ENCODE data around the gene CTNNA3. TPM values are rescaled to one million over a fixed set of nuclear protein-coding genes. Genes with fewer than 3 reads are reported as not detected.

CTNNA3 gene
- total RNA-seq, 1 experiment from 2014 or later = 0.85 TPM

DNA sequence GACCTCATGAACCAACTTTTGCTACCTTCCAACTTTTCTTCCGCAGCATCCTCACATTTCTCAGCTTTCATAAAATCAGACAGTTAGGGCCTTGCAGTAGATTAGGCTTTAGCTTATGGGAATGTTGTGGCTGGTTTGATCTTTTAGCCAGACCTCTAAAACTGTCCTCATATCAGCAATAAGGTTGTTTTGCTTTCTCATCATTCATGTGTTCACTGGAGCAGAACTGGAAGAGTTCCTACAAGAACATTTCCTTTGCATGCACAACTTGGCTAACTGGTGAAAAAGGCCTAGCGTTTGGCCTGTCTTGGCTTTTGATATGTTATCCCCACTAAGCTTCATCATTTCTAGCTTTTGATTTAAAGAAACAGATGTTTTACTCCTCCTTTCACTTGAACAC, 900.1 kb downstream of the CTNNA3 start:
- Histone ChIP-seq H3K27ac (ENCODE audit: low read length) (no peak overlapping the region), H3K27me3 (ENCODE audit: control insufficient read depth, insufficient read depth, low read length) (no peaks in the 10 kb centered on the region), H3K36me3 (ENCODE audit: control insufficient read depth, insufficient read depth, low read length) (no peaks in the 10 kb centered on the region), H3K4me3 (ENCODE audit: low read depth in 2 of 2, low read length in 2 of 2) (no peak overlapping the region), H3K9me3 (ENCODE audit: control insufficient read depth, insufficient read depth, low read depth, low read length) (peaks cover 3% of the 10 kb centered on the region; the same call in 1 of the 2 replicates), H3K4me1 (ENCODE audit: control insufficient read depth, insufficient read depth, low read length) (no peaks in the 10 kb centered on the region)
- no peak for ATAC-seq
- ChIA-PET POLR2A (no interaction called here), CTCF (no interaction called here)
- intact Hi-C loops (cut with micrococcal nuclease; ENCODE audit: unreplicated experiment) (no loop called here), in situ Hi-C loops (cut with HindIII; ENCODE audit: low pct_unique_long_range_greater_than_20kb, low sequenced_read_pairs) (no loop called here)
- no peak for DNase-seq (ENCODE audit: low read depth, low spot score)
- TF ChIP-seq CTCF (IDR thresholded peaks at IDR 0.05) = no peak
- TF ChIP-seq SIN3A (IDR thresholded peaks at IDR 0.05; ENCODE audit: borderline replicate concordance, insufficient read depth, low read depth, low read length) = no peak
- TF ChIP-seq POLR2AphosphoS5 (IDR thresholded peaks at IDR 0.05; ENCODE audit: low read depth, low read length) = no peak
- TF ChIP-seq TCF7L2 (IDR thresholded peaks at IDR 0.05; ENCODE audit: low read depth, low read length) = no peak
- no peak for TF ChIP-seq REST (IDR thresholded peaks at IDR 0.05; ENCODE audit: insufficient read depth in 1 of 2, low read depth in 2 of 2, low read length in 1 of 2)
- no TSS peak for BruUV-seq (replicated peaks)

- ChIA-PET POLR2A (no interaction called here), CTCF (no interaction called here)
- no peak for TF ChIP-seq TCF7L2 (IDR thresholded peaks at IDR 0.05; ENCODE audit: low read depth, low read length)
- TF ChIP-seq REST (IDR thresholded peaks at IDR 0.05; ENCODE audit: insufficient read depth in 1 of 2, low read depth in 2 of 2, low read length in 1 of 2) = no peak
- TF ChIP-seq CTCF (IDR thresholded peaks at IDR 0.05) = no peak
- TF ChIP-seq SIN3A (IDR thresholded peaks at IDR 0.05; ENCODE audit: borderline replicate concordance, insufficient read depth, low read depth, low read length) = no peak
- TF ChIP-seq POLR2AphosphoS5 (IDR thresholded peaks at IDR 0.05; ENCODE audit: low read depth, low read length) = no peak
- intact Hi-C loops (cut with micrococcal nuclease; ENCODE audit: unreplicated experiment) = no loop called here
- no peak overlapping the region for H3K4me3 ChIP-seq (ENCODE audit: low read depth in 2 of 2, low read length in 2 of 2)
- peaks cover 3% of the 10 kb centered on the region; the same call in 1 of the 2 replicates for H3K9me3 ChIP-seq (ENCODE audit: control insufficient read depth, insufficient read depth, low read depth, low read length)
- no peak overlapping the region for H3K27ac ChIP-seq (ENCODE audit: low read length)
- ATAC-seq (no peak), DNase-seq (ENCODE audit: low read depth, low spot score) (no peak)
- H3K27me3 ChIP-seq (ENCODE audit: control insufficient read depth, insufficient read depth, low read length) = no peaks in the 10 kb centered on the region
- BruUV-seq (replicated peaks) = no TSS peak
- in situ Hi-C loops (cut with HindIII; ENCODE audit: low pct_unique_long_range_greater_than_20kb, low sequenced_read_pairs) = no loop called here
- H3K4me1 ChIP-seq (ENCODE audit: control insufficient read depth, insufficient read depth, low read length) = no peaks in the 10 kb centered on the region
- H3K36me3 ChIP-seq (ENCODE audit: control insufficient read depth, insufficient read depth, low read length) = no peaks in the 10 kb centered on the region
Observed at GRCh38 chr10:66792441-66792840, 903.6 kb downstream of the CTNNA3 start.
